Vagina (tissue), 2 donors: ENCODE measurements around the gene C12orf42. TPM values are rescaled to one million over a fixed set of nuclear protein-coding genes. Genes with fewer than 3 reads are reported as not detected.

Experiments
- DNase-seq, 2 donors: peaks; one replicate each; pipeline ENCODE4 v3.0.0-alpha.2; 2017; ENCODE audit errors: extremely low spot score in 2 of 2
- H3K27ac ChIP-seq: fragments of 200-600 bp; sonication (generic); one replicate; pipeline ENCODE4 v1.5.1; 2019
- H3K27me3 ChIP-seq: fragments of 200-600 bp; sonication (generic); one replicate; pipeline ENCODE4 v1.5.1; 2019
- H3K36me3 ChIP-seq, 2 donors: fragments of 200-600 bp; sonication (generic); one replicate each; pipeline ENCODE4 v1.5.1; 2017 to 2019
- H3K4me1 ChIP-seq: fragments of 200-600 bp; sonication (generic); one replicate; pipeline ENCODE4 v1.5.1; 2019
- H3K4me3 ChIP-seq, 2 donors: fragments of 200-600 bp; sonication (generic); 1 replicate in 1 of 2; 2 replicates in 1 of 2; pipeline ENCODE4 v1.5.1; 2016 to 2019
- H3K9me3 ChIP-seq: fragments of 200-600 bp; sonication (generic); one replicate; pipeline ENCODE4 v1.5.1; 2019
- CTCF ChIP-seq, 3 experiments: fragments of 450-650 bp in 2 of 3; fragments of 200-600 bp in 1 of 3; sonication (generic) in 1 of 3; IDR thresholded peaks; one replicate each; pipeline ENCODE4 v1.5.1; 2017 to 2019; ENCODE audit warnings: antibody characterized with exemption in 3 of 3, mild to moderate bottlenecking in 2 of 3, moderate library complexity in 2 of 3
- POLR2A ChIP-seq, 2 donors: fragments of 450-650 bp; IDR thresholded peaks; one replicate each; pipeline ENCODE4 v1.6.1; 2017; ENCODE audit warnings: antibody characterized with exemption in 2 of 2, mild to moderate bottlenecking in 2 of 2, moderate library complexity in 2 of 2
- POLR2AphosphoS5 ChIP-seq, 2 donors: sonication (generic); formaldehyde crosslinking; IDR thresholded peaks; one replicate each; pipeline ENCODE4 v1.9.0; 2017; ENCODE audit warnings: antibody characterized with exemption in 2 of 2, mild to moderate bottlenecking in 2 of 2, low read depth in 1 of 2; ENCODE audit not compliant: insufficient read depth in 1 of 2
- intact Hi-C: fragments of 100-400 bp; cut with DNase I; formaldehyde crosslinking; loops from one replicate; pipeline ENCODE4 v1.15.1; 2023
- total RNA-seq: library from RNA; depleted of rRNA; stranded (reverse); fragments of >200 nt; gene quantifications from one replicate; pipeline ENCODE4 v1.2.3, GENCODE V29; 2016

The C12orf42 gene
- total RNA-seq, 1 donor from 2014 or later, result not detected

GRCh38 chr12:103423516-103423910, 72.3 kb downstream of the C12orf42 start:
- H3K36me3 ChIP-seq, result no peaks in the 10 kb centered on the region
- intact Hi-C loops, result no loop called here
- DNase-seq, result no peak
- no peak overlapping the region for H3K27ac ChIP-seq
- H3K9me3 ChIP-seq, result no peaks in the 10 kb centered on the region
- H3K27me3 ChIP-seq, result no peaks in the 10 kb centered on the region
- no peak overlapping the region for H3K4me3 ChIP-seq
- no peaks in the 10 kb centered on the region for H3K4me1 ChIP-seq
- TF ChIP-seq CTCF (IDR thresholded peaks at IDR 0.05) (no peak), POLR2A (IDR thresholded peaks at IDR 0.05) (no peak), POLR2AphosphoS5 (IDR thresholded peaks at IDR 0.05; ENCODE audit: insufficient read depth in 1 of 2, low read depth in 1 of 2) (no peak)

GRCh38 chr12:103422746-103423515, 72.8 kb downstream of the C12orf42 start:
- Histone ChIP-seq H3K9me3 (no peaks in the 10 kb centered on the region), H3K4me1 (no peaks in the 10 kb centered on the region), H3K27me3 (no peaks in the 10 kb centered on the region), H3K27ac (no peak overlapping the region), H3K36me3 (no peaks in the 10 kb centered on the region), H3K4me3 (no peak overlapping the region)
- intact Hi-C loops, result no loop called here
- DNase-seq, result no peak
- no peak for TF ChIP-seq POLR2A (IDR thresholded peaks at IDR 0.05)
- no peak for TF ChIP-seq CTCF (IDR thresholded peaks at IDR 0.05)
- no peak for TF ChIP-seq POLR2AphosphoS5 (IDR thresholded peaks at IDR 0.05; ENCODE audit: insufficient read depth in 1 of 2, low read depth in 1 of 2)

- Histone ChIP-seq H3K4me3 (no peak overlapping the region), H3K4me1 (no peaks in the 10 kb centered on the region), H3K27ac (no peak overlapping the region), H3K36me3 (no peaks in the 10 kb centered on the region), H3K9me3 (no peaks in the 10 kb centered on the region), H3K27me3 (no peaks in the 10 kb centered on the region)
- no peak for DNase-seq
- intact Hi-C loops, result no loop called here
- no peak for TF ChIP-seq POLR2A (IDR thresholded peaks at IDR 0.05)
- no peak for TF ChIP-seq CTCF (IDR thresholded peaks at IDR 0.05)
- TF ChIP-seq POLR2AphosphoS5 (IDR thresholded peaks at IDR 0.05; ENCODE audit: insufficient read depth in 1 of 2, low read depth in 1 of 2), result no peak
Observed at GRCh38 chr12:103422328-103422727, 73.4 kb downstream of the C12orf42 start.

GRCh38 chr12:103421402-103421801, 74.4 kb downstream of the C12orf42 start:
- H3K9me3 ChIP-seq, result no peaks in the 10 kb centered on the region
- no peak for TF ChIP-seq CTCF (IDR thresholded peaks at IDR 0.05)
- TF ChIP-seq POLR2A (IDR thresholded peaks at IDR 0.05), result no peak
- no peak for TF ChIP-seq POLR2AphosphoS5 (IDR thresholded peaks at IDR 0.05; ENCODE audit: insufficient read depth in 1 of 2, low read depth in 1 of 2)
- H3K36me3 ChIP-seq, result no peaks in the 10 kb centered on the region
- intact Hi-C loops, result no loop called here
- no peaks in the 10 kb centered on the region for H3K27me3 ChIP-seq
- H3K27ac ChIP-seq, result no peak overlapping the region
- no peak overlapping the region for H3K4me3 ChIP-seq
- H3K4me1 ChIP-seq, result no peaks in the 10 kb centered on the region
- DNase-seq, result no peak

GRCh38 chr12:103415681-103416080, 80.1 kb downstream of the C12orf42 start:
- no peak for DNase-seq
- H3K4me3 ChIP-seq, result no peak overlapping the region
- no peak overlapping the region for H3K27ac ChIP-seq
- intact Hi-C loops, result no loop called here
- no peaks in the 10 kb centered on the region for H3K36me3 ChIP-seq
- no peaks in the 10 kb centered on the region for H3K9me3 ChIP-seq
- TF ChIP-seq POLR2AphosphoS5 (IDR thresholded peaks at IDR 0.05; ENCODE audit: insufficient read depth in 1 of 2, low read depth in 1 of 2) (no peak), POLR2A (IDR thresholded peaks at IDR 0.05) (no peak), CTCF (IDR thresholded peaks at IDR 0.05) (no peak)
- H3K27me3 ChIP-seq, result no peaks in the 10 kb centered on the region
- H3K4me1 ChIP-seq, result no peaks in the 10 kb centered on the region
